Breast epithelium (tissue), 4 donors: ENCODE measurements around the gene FMNL3. TPM values are rescaled to one million over a fixed set of nuclear protein-coding genes. Genes with fewer than 3 reads are reported as not detected.
A peak's percentile ranks its signal among the peaks of the same experiment; 100 is the strongest.
"Not testable (repeated sequence)": the region's sequence is repeated elsewhere in the genome, so short reads cannot be mapped to it uniquely, and the experiment has no call there.

Experiments
- DNase-seq, 2 donors: peaks; one replicate each; pipeline ENCODE4 v3.0.0-alpha.2; 2019; ENCODE audit warnings: low spot score in 2 of 2
- H3K27ac ChIP-seq, 2 donors: fragments of 200-600 bp; sonication (generic) in 1 of 2; one replicate each; pipeline ENCODE4 v1.5.1; 2016 to 2019; ENCODE audit warnings: mild to moderate bottlenecking in 1 of 2
- H3K27me3 ChIP-seq, 2 donors: fragments of 200-600 bp; sonication (generic) in 1 of 2; one replicate each; pipeline versions ENCODE4 v1.5.1 to v1.6.0; 2017 to 2019; ENCODE audit warnings: control low read depth in 1 of 2, mild to moderate bottlenecking in 1 of 2
- H3K36me3 ChIP-seq: fragments of 200-600 bp; one replicate; pipeline ENCODE4 v1.5.1; 2019
- H3K4me1 ChIP-seq, 2 donors: fragments of 200-600 bp; sonication (generic); one replicate each; pipeline ENCODE4 v1.5.1; 2016 to 2019; ENCODE audit warnings: control low read depth in 1 of 2
- H3K4me3 ChIP-seq, 3 donors: fragments of 200-600 bp; sonication (generic); 1 replicate in 2 of 3; 2 replicates in 1 of 3; pipeline ENCODE4 v1.5.1; 2016 to 2019; ENCODE audit warnings: mild to moderate bottlenecking in 3 of 3, moderate library complexity in 2 of 3
- H3K9me3 ChIP-seq, 2 donors: fragments of 200-600 bp; sonication (generic) in 1 of 2; one replicate each; pipeline ENCODE4 v1.5.1; 2016 to 2019; ENCODE audit warnings: control low read depth in 1 of 2
- POLR2A ChIP-seq: fragments of 450-650 bp; IDR thresholded peaks from one replicate; pipeline ENCODE4 v1.6.1; 2016; ENCODE audit warnings: antibody characterized with exemption, mild to moderate bottlenecking, moderate library complexity
- POLR2AphosphoS5 ChIP-seq, 3 donors: sonication (generic); formaldehyde crosslinking; IDR thresholded peaks; one replicate each; pipeline ENCODE4 v1.6.1; 2017; ENCODE audit warnings: antibody characterized with exemption in 3 of 3
- intact Hi-C: fragments of 100-400 bp; cut with DNase I; formaldehyde crosslinking; loops from one replicate; pipeline ENCODE4 v1.15.1; 2023; ENCODE audit warnings: low total_unique reads
- total RNA-seq, 3 donors: library from RNA; depleted of rRNA; stranded (reverse); fragments of >200 nt; gene quantifications; one replicate each; pipeline ENCODE4 v1.1.0, GENCODE V29; 2016
- TF ChIP-seq, protein P1 (sequence below), 3 donors: fragments of 450-650 bp; IDR thresholded peaks; one replicate each; pipeline ENCODE4 v1.5.1; 2016 to 2017; ENCODE audit warnings: antibody characterized with exemption in 3 of 3, mild to moderate bottlenecking in 3 of 3, moderate library complexity in 3 of 3

Gene FMNL3
- total RNA-seq, 3 donors from 2014 or later: 9.8 to 13.8 (median 13.3) TPM

- Histone ChIP-seq H3K27me3 (no peaks in the 10 kb centered on the region), H3K36me3 (no peaks in the 10 kb centered on the region), H3K4me3 (no peak overlapping the region), H3K27ac (no peak overlapping the region), H3K4me1 (peaks cover 0 to 6% of the 10 kb centered on the region in 2 donors), H3K9me3 (no peaks in the 10 kb centered on the region)
- intact Hi-C loops: no loop called here
- TF ChIP-seq, protein P1, sequence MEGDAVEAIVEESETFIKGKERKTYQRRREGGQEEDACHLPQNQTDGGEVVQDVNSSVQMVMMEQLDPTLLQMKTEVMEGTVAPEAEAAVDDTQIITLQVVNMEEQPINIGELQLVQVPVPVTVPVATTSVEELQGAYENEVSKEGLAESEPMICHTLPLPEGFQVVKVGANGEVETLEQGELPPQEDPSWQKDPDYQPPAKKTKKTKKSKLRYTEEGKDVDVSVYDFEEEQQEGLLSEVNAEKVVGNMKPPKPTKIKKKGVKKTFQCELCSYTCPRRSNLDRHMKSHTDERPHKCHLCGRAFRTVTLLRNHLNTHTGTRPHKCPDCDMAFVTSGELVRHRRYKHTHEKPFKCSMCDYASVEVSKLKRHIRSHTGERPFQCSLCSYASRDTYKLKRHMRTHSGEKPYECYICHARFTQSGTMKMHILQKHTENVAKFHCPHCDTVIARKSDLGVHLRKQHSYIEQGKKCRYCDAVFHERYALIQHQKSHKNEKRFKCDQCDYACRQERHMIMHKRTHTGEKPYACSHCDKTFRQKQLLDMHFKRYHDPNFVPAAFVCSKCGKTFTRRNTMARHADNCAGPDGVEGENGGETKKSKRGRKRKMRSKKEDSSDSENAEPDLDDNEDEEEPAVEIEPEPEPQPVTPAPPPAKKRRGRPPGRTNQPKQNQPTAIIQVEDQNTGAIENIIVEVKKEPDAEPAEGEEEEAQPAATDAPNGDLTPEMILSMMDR (IDR thresholded peaks at IDR 0.05): no peak
- no peak for TF ChIP-seq POLR2AphosphoS5 (IDR thresholded peaks at IDR 0.05)
- no peak for TF ChIP-seq POLR2A
- DNase-seq: no peak
Measured at GRCh38 chr12:49618576-49618975, 88.6 kb downstream of the FMNL3 start.

DNA sequence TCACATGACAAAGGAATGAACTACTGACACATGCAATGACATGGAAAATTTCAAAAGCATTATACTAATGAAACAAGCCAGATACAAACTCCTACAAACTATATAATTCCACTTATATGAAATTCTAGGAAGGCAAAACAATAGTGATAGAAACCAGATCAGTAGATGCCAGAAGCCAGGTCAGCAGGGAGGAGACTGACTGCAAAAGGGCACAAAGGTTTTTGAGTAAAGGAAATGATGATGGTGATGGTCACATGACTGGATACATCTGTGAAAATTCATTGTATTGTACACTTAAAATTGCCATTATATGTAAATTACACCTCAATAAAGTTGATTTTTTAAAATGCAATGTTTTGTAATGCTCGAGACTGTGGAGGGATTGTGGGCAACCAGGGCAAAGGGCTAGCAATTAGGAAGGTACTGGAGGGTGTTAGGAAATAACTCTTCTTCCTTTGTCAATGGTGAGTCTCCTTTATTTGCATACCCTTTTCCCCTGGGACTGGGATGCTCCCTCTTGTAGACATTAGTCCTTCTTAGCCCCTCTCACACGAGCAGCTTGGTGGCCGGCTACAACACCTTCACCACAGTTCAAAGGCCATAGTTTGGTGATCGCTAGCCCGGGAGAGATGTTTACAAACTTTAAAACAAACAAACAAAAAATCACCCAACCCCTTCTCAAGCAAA is 90.5 kb downstream of the FMNL3 start:
- intact Hi-C loops: no loop called here
- no peaks in the 10 kb centered on the region for H3K27me3 ChIP-seq
- H3K4me3 ChIP-seq: no peak overlapping the region
- peaks cover 0 to 2% of the 10 kb centered on the region in 2 donors for H3K4me1 ChIP-seq
- H3K36me3 ChIP-seq: no peaks in the 10 kb centered on the region
- no peak for DNase-seq
- H3K9me3 ChIP-seq: no peaks in the 10 kb centered on the region
- TF ChIP-seq, protein P1 (IDR thresholded peaks at IDR 0.05): no peak
- TF ChIP-seq POLR2A (no peak), POLR2AphosphoS5 (IDR thresholded peaks at IDR 0.05) (no peak)
- no peak overlapping the region for H3K27ac ChIP-seq

- H3K9me3 ChIP-seq: no peaks in the 10 kb centered on the region
- no peak overlapping the region for H3K27ac ChIP-seq
- no peaks in the 10 kb centered on the region for H3K36me3 ChIP-seq
- no peak overlapping the region for H3K4me3 ChIP-seq
- TF ChIP-seq POLR2AphosphoS5 (IDR thresholded peaks at IDR 0.05): no peak
- TF ChIP-seq POLR2A: no peak
- TF ChIP-seq, protein P1 (IDR thresholded peaks at IDR 0.05): no peak
- no peaks in the 10 kb centered on the region for H3K4me1 ChIP-seq
- H3K27me3 ChIP-seq: no peaks in the 10 kb centered on the region
- intact Hi-C loops: no loop called here
- DNase-seq: no peak
Measured at GRCh38 chr12:49615725-49616124, 91.5 kb downstream of the FMNL3 start.

DNA sequence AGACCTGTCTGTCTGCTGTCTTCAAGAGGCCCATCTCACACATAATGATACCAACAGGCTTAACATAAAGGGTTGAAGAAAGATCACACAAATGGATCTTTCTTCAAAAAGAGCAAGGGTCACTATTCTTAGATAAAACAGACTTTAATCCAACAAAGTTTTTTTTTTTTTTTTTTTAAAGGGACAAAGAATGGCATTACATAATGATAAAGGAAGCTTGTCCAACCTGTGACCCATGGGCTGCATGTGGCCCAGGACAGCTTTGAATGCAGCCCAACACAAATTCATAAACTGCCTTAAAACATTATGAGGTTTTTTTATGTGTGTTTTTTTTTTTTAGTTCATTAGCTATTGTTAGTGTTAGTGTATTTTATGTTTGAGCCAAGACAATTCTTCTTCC is 95.0 kb downstream of the FMNL3 start:
- TF ChIP-seq POLR2A (no peak), POLR2AphosphoS5 (IDR thresholded peaks at IDR 0.05) (no peak)
- TF ChIP-seq, protein P1 (IDR thresholded peaks at IDR 0.05): no peak
- no peak for DNase-seq
- Histone ChIP-seq H3K4me1 (no peaks in the 10 kb centered on the region), H3K27ac (no peak overlapping the region), H3K27me3 (no peaks in the 10 kb centered on the region), H3K4me3 (no peak overlapping the region), H3K36me3 (no peaks in the 10 kb centered on the region), H3K9me3 (no peaks in the 10 kb centered on the region)
- intact Hi-C loops: loop anchor here (2.0 kb wide), 2 partner anchors 65 to 69 kb away; no protein-coding TSS in a partner anchor

DNA sequence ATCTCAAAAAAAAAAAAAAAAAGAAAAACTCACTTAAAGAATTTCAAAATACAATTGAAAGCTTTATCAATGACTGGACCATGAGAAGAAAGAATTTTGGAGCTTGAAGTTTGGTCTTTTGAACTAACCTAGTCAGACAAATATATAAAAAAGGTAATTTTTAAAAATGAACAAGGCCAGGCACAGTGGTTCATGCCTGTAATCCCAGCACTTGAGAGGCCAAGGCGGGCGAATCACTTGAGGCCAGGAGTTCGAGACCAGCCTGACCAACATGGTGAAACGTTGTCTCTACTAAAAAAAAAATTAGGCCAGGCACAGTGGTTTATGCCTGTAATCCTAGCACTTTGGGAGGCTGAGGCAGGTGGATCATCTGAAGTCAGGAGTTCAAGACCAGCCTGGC is 96.4 kb downstream of the FMNL3 start:
- DNase-seq, H3K9me3 ChIP-seq, H3K27me3 ChIP-seq, H3K36me3 ChIP-seq, H3K27ac ChIP-seq, H3K4me1 ChIP-seq, intact Hi-C loops, H3K4me3 ChIP-seq: not testable (repeated sequence)

- TF ChIP-seq POLR2AphosphoS5 (IDR thresholded peaks at IDR 0.05): no peak
- Histone ChIP-seq H3K9me3 (no peaks in the 10 kb centered on the region), H3K27ac (no peak overlapping the region), H3K36me3 (no peaks in the 10 kb centered on the region), H3K4me3 (no peak overlapping the region), H3K4me1 (no peaks in the 10 kb centered on the region), H3K27me3 (no peaks in the 10 kb centered on the region)
- intact Hi-C loops: no loop called here
- peak in 1 of 2 donors; percentile 65 for DNase-seq
Measured at GRCh38 chr12:49609875-49610154, 97.4 kb downstream of the FMNL3 start.
